Endothelial cell of umbilical vein (primary cell): Measurements from ENCODE around the gene ZNF366. TPM values are rescaled to one million over a fixed set of nuclear protein-coding genes. Genes with fewer than 3 reads are reported as not detected.

ENCODE experiments used
- BruUV-seq: library from RNA; stranded (reverse); fragments of 400-500 nt; replicated peaks from 2 replicates; lab custom pipeline; 2021; lab: Mats Ljungman, UMichigan
- CTCF ChIA-PET: fragments of 300-600, 350-600 bp; sonication (Branson Sonifier 250); formaldehyde crosslinking; loops from one replicate; lab custom pipeline; 2021; ENCODE audit warnings: antibody characterized with exemption, inconsistent platforms; lab: Charles Lee
- POLR2A ChIA-PET: fragments of 300-600, 350-600 bp; sonication (Branson Sonifier 250); formaldehyde crosslinking; loops from one replicate; lab custom pipeline; 2021; ENCODE audit warnings: antibody characterized with exemption, inconsistent platforms; lab: Charles Lee
- DNase-seq: peaks from one replicate; pipeline ENCODE4 v3.0.0-alpha.2; 2011; ENCODE audit warnings: low read depth, low spot score
- FAIRE-seq: peaks from 2 replicates; lab custom pipeline; 2011; peaks lifted over from hg19 to GRCh38; lab: Jason Lieb, UNC
- H2AFZ ChIP-seq: 2 replicates; pipeline ENCODE4 v1.6.0; 2012; ENCODE audit warnings: low read depth, low read length, control low read depth, inconsistent platforms
- H3K27ac ChIP-seq: 2 replicates; pipeline ENCODE4 v1.5.1; 2011; ENCODE audit warnings: low read depth, mild to moderate bottlenecking, control low read depth, low read length, moderate library complexity; ENCODE audit not compliant: insufficient read depth
- H3K27me3 ChIP-seq, 2 experiments: 2 replicates each; pipeline versions ENCODE4 v1.6.0 to v1.6.1; 2011; ENCODE audit warnings: low read length in 2 of 2, mixed read lengths in 1 of 2; ENCODE audit not compliant: control insufficient read depth in 2 of 2, insufficient read depth in 2 of 2
- H3K36me3 ChIP-seq, 2 experiments: 2 replicates in 1 of 2; 3 replicates in 1 of 2; pipeline ENCODE4 v1.5.1; 2011; ENCODE audit warnings: low read length in 2 of 2, mild to moderate bottlenecking in 1 of 2, moderate library complexity in 1 of 2; ENCODE audit not compliant: control insufficient read depth in 2 of 2, insufficient read depth in 2 of 2; ENCODE audit errors: extremely low read depth in 1 of 2
- H3K4me1 ChIP-seq: 3 replicates; pipeline ENCODE4 v1.5.1; 2011; ENCODE audit warnings: mild to moderate bottlenecking, low read length; ENCODE audit not compliant: control insufficient read depth, insufficient read depth; ENCODE audit errors: extremely low read depth
- H3K4me2 ChIP-seq: 2 replicates; pipeline ENCODE4 v1.6.1; 2011; ENCODE audit warnings: low read length, control low read depth, mixed read lengths; ENCODE audit not compliant: insufficient read depth
- H3K4me3 ChIP-seq, 3 experiments: fragments of 200-600 bp in 1 of 3; sonication (generic), shearing (Covaris generic) in 1 of 3; replicated peaks in 1 of 3; 2 replicates each; pipeline ENCODE4 v1.5.1; 2011 to 2016; ENCODE audit warnings: control low read depth in 3 of 3, low read length in 3 of 3, mild to moderate bottlenecking in 2 of 3, inconsistent platforms in 1 of 3, low read depth in 1 of 3, moderate library complexity in 1 of 3; ENCODE audit not compliant: insufficient read depth in 1 of 3
- H3K79me2 ChIP-seq: 2 replicates; pipeline ENCODE4 v1.6.0; 2012; ENCODE audit warnings: low read length, inconsistent platforms; ENCODE audit not compliant: control insufficient read depth, insufficient read depth
- H3K9ac ChIP-seq: replicated peaks from 2 replicates; pipeline ENCODE3; 2011; ENCODE audit warnings: low read length, control low read depth; ENCODE audit not compliant: insufficient read depth; ENCODE audit errors: extremely low read depth
- H3K9me1 ChIP-seq: replicated peaks from 3 replicates; pipeline ENCODE4 v1.6.0; 2011; ENCODE audit warnings: mild to moderate bottlenecking, low read length; ENCODE audit not compliant: control insufficient read depth, insufficient read depth; ENCODE audit errors: extremely low read depth
- H3K9me3 ChIP-seq: replicated peaks from 2 replicates; pipeline ENCODE4 v1.5.1; 2012; ENCODE audit warnings: low read length, inconsistent platforms; ENCODE audit not compliant: control insufficient read depth, insufficient read depth
- H4K20me1 ChIP-seq: replicated peaks from 2 replicates; pipeline ENCODE3; 2011; ENCODE audit warnings: mild to moderate bottlenecking, low read length; ENCODE audit not compliant: control insufficient read depth, insufficient read depth; ENCODE audit errors: extremely low read depth
- CTCF ChIP-seq, 2 donors: IDR thresholded peaks; 1 replicate in 1 of 2; 2 replicates in 1 of 2; pipeline ENCODE4 v1.5.1; 2011; ENCODE audit warnings: low read length in 2 of 2, mild to moderate bottlenecking in 2 of 2, moderate library complexity in 2 of 2, control low read depth in 1 of 2, inconsistent platforms in 1 of 2, low read depth in 1 of 2; ENCODE audit not compliant: insufficient read depth in 1 of 2; ENCODE audit errors: extremely low read depth in 1 of 2
- EZH2 ChIP-seq: IDR thresholded peaks from 2 replicates; pipeline ENCODE4 v1.6.1; 2012; ENCODE audit warnings: borderline replicate concordance, low read depth, mild to moderate bottlenecking, moderate library complexity, low read length, inconsistent platforms; ENCODE audit not compliant: severe bottlenecking
- FOS ChIP-seq: IDR thresholded peaks from 2 replicates; pipeline ENCODE4 v1.6.1; 2011; ENCODE audit warnings: mild to moderate bottlenecking, low read length, moderate library complexity, borderline replicate concordance; ENCODE audit not compliant: insufficient read depth
- GATA2 ChIP-seq: IDR thresholded peaks from 2 replicates; pipeline ENCODE4 v1.7.0; 2011; ENCODE audit warnings: low read depth, mild to moderate bottlenecking, moderate library complexity, mixed read lengths, low read length; ENCODE audit not compliant: insufficient read length, insufficient read depth
- JUN ChIP-seq: IDR thresholded peaks from 2 replicates; pipeline ENCODE4 v1.6.1; 2011; ENCODE audit warnings: borderline replicate concordance, low read depth; ENCODE audit not compliant: insufficient read length, insufficient read depth
- MAX ChIP-seq: IDR thresholded peaks from 2 replicates; pipeline ENCODE4 v1.6.1; 2011; ENCODE audit not compliant: insufficient read depth, insufficient read length
- MYC ChIP-seq: IDR thresholded peaks from one replicate; pipeline ENCODE4 v1.6.1; 2011; ENCODE audit warnings: mild to moderate bottlenecking, low read depth, low read length
- POLR2A ChIP-seq: IDR thresholded peaks from 2 replicates; pipeline ENCODE4 v1.6.1; 2012; ENCODE audit warnings: low read depth, mild to moderate bottlenecking, control low read depth, low read length
- POLR2AphosphoS5 ChIP-seq: IDR thresholded peaks from 2 replicates; pipeline ENCODE4 v1.6.1; 2012; ENCODE audit warnings: low read depth, mild to moderate bottlenecking, control low read depth, low read length, moderate library complexity; ENCODE audit not compliant: insufficient read depth
- dilution Hi-C: fragments of 300-500 bp; cut with MboI; formaldehyde crosslinking; loops from one replicate; pipeline ENCODE4 v1.15.0; 2019; ENCODE audit warnings: low sequenced_read_pairs; ENCODE audit not compliant: extremely low pct_ligation_motif_present
- intact Hi-C: fragments of 100-400 bp; cut with micrococcal nuclease; formaldehyde crosslinking; loops from one replicate; pipeline ENCODE4 v1.10.0; 2022
- polyA plus RNA-seq, 4 experiments: library from polyadenylated mRNA; depleted of rRNA in 3 of 4; stranded (reverse) in 3 of 4; unstranded in 1 of 4; fragments of >200 nt; gene quantifications; 2 replicates each; pipeline versions ENCODE4 v1.2.1 to v1.2.3, GENCODE V29; 2011 to 2012; ENCODE audit warnings: missing spikeins in 1 of 4
- total RNA-seq: library from RNA; stranded (reverse); gene quantifications from 2 replicates; pipeline ENCODE4 v1.2.3, GENCODE V29; 2021

The ZNF366 gene
- total and polyA plus RNA-seq, 2 donors (not counting 3 experiments of a cell fraction or from before 2014, with no cell fraction given), result 1.3 to 4.1 TPM

DNA sequence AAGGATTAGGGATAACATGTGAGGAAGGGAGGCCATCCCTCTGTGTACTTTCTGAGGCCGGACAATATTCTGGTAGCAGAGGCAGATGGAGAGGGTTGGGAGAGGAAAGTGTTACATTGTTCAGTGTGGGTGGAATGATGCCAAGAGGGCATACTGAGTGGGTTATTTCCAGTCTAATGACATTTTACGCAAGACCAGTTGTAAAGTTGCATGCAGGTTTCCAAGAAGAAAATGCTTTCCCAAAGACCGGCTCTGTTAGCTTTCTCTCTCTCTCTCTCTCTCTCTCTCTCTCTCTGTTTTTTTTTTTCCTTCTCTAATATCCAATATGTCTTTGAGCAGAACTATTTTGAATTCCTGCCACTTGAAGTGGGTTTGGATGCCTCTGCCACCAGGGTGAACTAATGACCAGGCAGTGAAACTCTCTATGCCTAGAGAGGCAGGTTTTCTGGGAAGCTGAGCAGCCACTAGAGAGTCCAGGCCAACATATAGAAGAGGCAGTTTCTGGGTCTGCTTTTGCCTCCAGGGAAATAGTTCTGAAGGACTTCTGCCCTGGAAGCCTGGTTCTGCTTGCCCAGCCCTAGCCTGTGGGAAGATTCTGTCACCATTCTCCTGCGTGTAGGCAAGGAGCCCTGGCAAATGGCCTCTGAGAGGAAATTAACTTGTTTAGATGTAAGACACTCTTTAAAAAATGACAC, 24.4 kb upstream of the ZNF366 start:
- no peaks in the 10 kb centered on the region for H3K4me1 ChIP-seq
- no TSS peak for BruUV-seq
- FAIRE-seq, result no peak
- H3K27ac ChIP-seq, result no peak overlapping the region
- dilution Hi-C loops (no loop called here), intact Hi-C loops (no loop called here)
- CTCF ChIA-PET, result interaction anchor here (0.8 kb wide), 1 partner anchor 287 kb away, joined by 3 read pairs; no protein-coding TSS in a partner anchor
- H3K9ac ChIP-seq, result no peak overlapping the region
- no peak overlapping the region for H3K4me2 ChIP-seq
- POLR2A ChIA-PET, result no interaction called here
- H3K9me3 ChIP-seq, result no peaks in the 10 kb centered on the region
- no peaks in the 10 kb centered on the region for H3K9me1 ChIP-seq
- H3K79me2 ChIP-seq, result no peaks in the 10 kb centered on the region
- H4K20me1 ChIP-seq, result no peaks in the 10 kb centered on the region
- no peaks in the 10 kb centered on the region for H3K27me3 ChIP-seq
- H3K36me3 ChIP-seq, result no peaks in the 10 kb centered on the region
- no peak overlapping the region for H2AFZ ChIP-seq
- no peak overlapping the region for H3K4me3 ChIP-seq
- TF ChIP-seq POLR2A (no peak), MAX (no peak), EZH2 (no peak), JUN (no peak), FOS (no peak), POLR2AphosphoS5 (no peak), MYC (no peak), CTCF (IDR thresholded peaks at IDR 0.05; ENCODE audit: extremely low read depth in 1 of 2, insufficient read depth in 1 of 2, low read depth in 1 of 2, low read length in 2 of 2) (no peak), GATA2 (no peak)
- DNase-seq, result peak; percentile 30
